IPS-20b (cell line): ENCODE measurements around the gene AMPD2.

Experiments used
- H3K27ac ChIP-seq: one replicate; pipeline ENCODE4 v1.5.1; 2013; ENCODE audit warnings: low read length
- H3K27me3 ChIP-seq: 2 replicates; pipeline ENCODE4 v1.6.1; 2013; ENCODE audit warnings: mild to moderate bottlenecking, low read length, inconsistent platforms; ENCODE audit not compliant: insufficient read depth
- H3K36me3 ChIP-seq: 2 replicates; pipeline ENCODE4 v1.6.1; 2013; ENCODE audit warnings: low read depth, mild to moderate bottlenecking, inconsistent platforms, low read length, moderate library complexity; ENCODE audit not compliant: insufficient read depth
- H3K4me1 ChIP-seq: 2 replicates; pipeline ENCODE4 v1.6.1; 2013; ENCODE audit warnings: mild to moderate bottlenecking, control low read depth, inconsistent platforms, low read length, moderate library complexity; ENCODE audit not compliant: insufficient read depth
- H3K4me3 ChIP-seq: 2 replicates; pipeline ENCODE4 v1.5.1; 2013; ENCODE audit warnings: mild to moderate bottlenecking, low read length, inconsistent platforms
- H3K9ac ChIP-seq: 2 replicates; pipeline ENCODE4 v1.6.1; 2013; ENCODE audit warnings: low read depth, mild to moderate bottlenecking, inconsistent platforms, low read length, moderate library complexity
- H3K9me3 ChIP-seq: 2 replicates; pipeline ENCODE4 v1.6.1; 2013; ENCODE audit warnings: mild to moderate bottlenecking, low read depth, low read length, inconsistent platforms; ENCODE audit not compliant: insufficient read depth

Gene AMPD2

DNA sequence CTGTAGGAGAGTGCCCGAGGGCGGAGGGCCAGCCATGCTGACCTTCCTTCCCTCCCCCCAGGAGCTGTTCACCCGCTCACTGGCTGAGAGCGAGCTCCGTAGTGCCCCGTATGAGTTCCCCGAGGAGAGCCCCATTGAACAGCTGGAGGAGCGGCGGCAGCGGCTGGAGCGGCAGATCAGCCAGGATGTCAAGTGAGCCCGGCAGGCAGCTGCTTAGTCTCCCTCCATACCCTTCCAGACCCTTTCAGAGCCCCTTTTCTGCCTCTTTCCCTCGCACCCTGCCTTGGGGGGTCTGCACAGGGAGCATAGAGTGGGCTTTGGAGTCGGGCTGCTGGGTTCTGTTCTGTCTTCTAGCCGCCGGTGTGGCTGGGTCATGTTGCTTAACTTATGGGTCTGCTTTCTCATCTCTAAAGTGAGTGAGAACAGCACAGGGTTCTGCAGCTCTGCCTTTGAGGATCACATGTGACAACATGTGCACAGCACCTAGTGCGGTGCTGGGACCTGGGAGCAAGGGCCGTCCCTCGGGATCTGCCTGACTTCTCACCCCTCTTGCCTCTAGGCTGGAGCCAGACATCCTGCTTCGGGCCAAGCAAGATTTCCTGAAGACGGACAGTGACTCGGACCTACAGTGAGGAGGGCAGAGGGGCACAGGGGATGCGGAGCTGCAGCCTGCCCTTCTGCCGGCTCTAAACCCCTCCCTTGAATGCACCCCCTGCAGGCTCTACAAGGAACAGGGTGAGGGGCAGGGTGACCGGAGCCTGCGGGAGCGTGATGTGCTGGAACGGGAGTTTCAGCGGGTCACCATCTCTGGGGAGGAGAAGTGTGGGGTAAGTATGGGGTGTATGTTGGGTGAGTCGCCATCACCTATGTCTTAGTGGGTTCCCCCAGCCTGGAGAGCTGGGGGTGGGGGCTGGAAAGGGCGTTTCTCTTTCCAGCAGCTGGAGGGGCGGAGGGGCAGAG, 6.2 kb downstream of the AMPD2 start:
- Histone ChIP-seq H3K9me3 (no peaks in the 10 kb centered on the region), H3K36me3 (peaks cover 43% of the 10 kb centered on the region), H3K27ac (no peak overlapping the region), H3K4me3 (no peak overlapping the region), H3K9ac (no peak overlapping the region), H3K4me1 (no peaks in the 10 kb centered on the region), H3K27me3 (no peaks in the 10 kb centered on the region)

- no peak overlapping the region for H3K27ac ChIP-seq
- H3K4me3 ChIP-seq: no peak overlapping the region
- no peaks in the 10 kb centered on the region for H3K9me3 ChIP-seq
- H3K9ac ChIP-seq: no peak overlapping the region
- no peaks in the 10 kb centered on the region for H3K4me1 ChIP-seq
- no peaks in the 10 kb centered on the region for H3K27me3 ChIP-seq
- H3K36me3 ChIP-seq: peaks cover 53% of the 10 kb centered on the region
Observed at GRCh38 chr1:109626682-109627408, 7.2 kb downstream of the AMPD2 start.

GRCh38 chr1:109627692-109628399, 8.2 kb downstream of the AMPD2 start:
- Histone ChIP-seq H3K27ac (no peak overlapping the region), H3K4me1 (no peaks in the 10 kb centered on the region), H3K36me3 (peaks cover 53% of the 10 kb centered on the region), H3K9me3 (no peaks in the 10 kb centered on the region), H3K27me3 (no peaks in the 10 kb centered on the region), H3K9ac (no peak overlapping the region), H3K4me3 (no peak overlapping the region)

GRCh38 chr1:109628540-109629321, 9.1 kb downstream of the AMPD2 start:
- H3K27ac ChIP-seq: no peak overlapping the region
- no peak overlapping the region for H3K4me3 ChIP-seq
- no peaks in the 10 kb centered on the region for H3K9me3 ChIP-seq
- H3K27me3 ChIP-seq: no peaks in the 10 kb centered on the region
- H3K4me1 ChIP-seq: no peaks in the 10 kb centered on the region
- H3K9ac ChIP-seq: no peak overlapping the region
- H3K36me3 ChIP-seq: peaks cover 53% of the 10 kb centered on the region

- no peaks in the 10 kb centered on the region for H3K27me3 ChIP-seq
- no peak overlapping the region for H3K27ac ChIP-seq
- H3K9ac ChIP-seq: no peak overlapping the region
- H3K9me3 ChIP-seq: no peaks in the 10 kb centered on the region
- peaks cover 53% of the 10 kb centered on the region for H3K36me3 ChIP-seq
- no peak overlapping the region for H3K4me3 ChIP-seq
- H3K4me1 ChIP-seq: no peaks in the 10 kb centered on the region; the same call in 1 of the 2 replicates
Observed at GRCh38 chr1:109629372-109630030, 9.9 kb downstream of the AMPD2 start.

DNA sequence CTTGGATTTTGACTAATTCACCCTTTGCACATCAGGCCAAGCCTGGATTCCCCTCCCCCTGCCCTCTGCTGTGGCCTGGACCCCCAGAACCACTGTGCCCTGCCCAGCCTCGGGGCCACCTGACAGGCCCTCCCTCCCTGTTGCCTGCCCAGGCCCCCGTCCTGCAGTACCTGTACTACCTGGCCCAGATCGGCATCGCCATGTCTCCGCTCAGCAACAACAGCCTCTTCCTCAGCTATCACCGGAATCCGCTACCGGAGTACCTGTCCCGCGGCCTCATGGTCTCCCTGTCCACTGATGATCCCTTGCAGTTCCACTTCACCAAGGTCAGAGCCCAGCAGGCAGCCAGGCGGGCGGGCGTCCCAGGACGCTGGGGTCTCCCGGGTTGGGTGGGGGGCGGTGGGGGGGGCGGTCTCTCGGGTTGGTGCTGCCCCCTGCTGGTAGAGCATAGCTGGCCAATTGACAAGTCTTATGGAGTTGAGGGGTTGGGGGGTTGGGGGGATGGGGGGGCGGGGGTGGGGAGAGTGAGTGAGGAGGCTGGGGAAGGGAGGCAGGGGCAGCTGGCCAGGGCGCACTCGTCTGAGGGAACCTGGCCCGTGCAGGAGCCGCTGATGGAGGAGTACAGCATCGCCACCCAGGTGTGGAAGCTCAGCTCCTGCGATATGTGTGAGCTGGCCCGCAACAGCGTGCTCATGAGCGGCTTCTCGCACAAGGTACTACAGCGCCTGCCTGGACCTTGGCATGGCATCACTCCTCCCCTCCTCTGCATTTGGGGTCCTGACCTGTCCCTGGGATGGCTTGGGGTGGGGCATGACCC, 10.7 kb downstream of the AMPD2 start:
- H3K9me3 ChIP-seq: no peaks in the 10 kb centered on the region
- no peak overlapping the region for H3K9ac ChIP-seq
- H3K36me3 ChIP-seq: peaks cover 53% of the 10 kb centered on the region
- no peaks in the 10 kb centered on the region for H3K27me3 ChIP-seq
- no peak overlapping the region for H3K27ac ChIP-seq
- no peaks in the 10 kb centered on the region; the same call in 1 of the 2 replicates for H3K4me1 ChIP-seq
- H3K4me3 ChIP-seq: no peak overlapping the region

DNA sequence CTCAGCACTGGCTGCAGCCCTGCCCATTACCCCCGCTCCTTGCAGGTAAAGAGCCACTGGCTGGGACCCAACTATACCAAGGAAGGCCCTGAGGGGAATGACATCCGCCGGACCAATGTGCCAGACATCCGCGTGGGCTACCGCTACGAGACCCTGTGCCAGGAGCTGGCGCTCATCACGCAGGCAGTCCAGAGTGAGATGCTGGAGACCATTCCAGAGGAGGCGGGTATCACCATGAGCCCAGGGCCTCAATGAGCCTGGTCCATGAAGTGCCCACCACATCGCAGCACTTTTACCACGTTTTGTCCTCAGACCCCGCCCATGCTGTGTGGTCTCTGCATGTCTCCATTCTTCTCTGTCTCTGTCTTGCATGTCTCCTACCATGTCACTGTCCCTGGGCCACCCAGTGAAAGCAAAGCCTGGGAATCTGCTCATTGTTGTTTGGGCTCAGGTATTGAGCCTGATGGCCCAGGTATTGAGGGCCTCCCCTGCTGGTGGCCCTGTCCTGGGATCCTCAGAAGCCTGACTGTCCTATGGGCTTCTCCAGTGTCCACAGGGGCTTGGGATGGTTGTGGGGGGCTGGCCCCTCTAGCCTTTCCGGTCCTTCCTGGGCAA, 11.4 kb downstream of the AMPD2 start:
- Histone ChIP-seq H3K27ac (no peak overlapping the region), H3K4me1 (peaks cover 1% of the 10 kb centered on the region; the same call in 1 of the 2 replicates), H3K27me3 (no peaks in the 10 kb centered on the region), H3K9ac (no peak overlapping the region), H3K9me3 (no peaks in the 10 kb centered on the region), H3K4me3 (no peak overlapping the region), H3K36me3 (peaks cover 49% of the 10 kb centered on the region)

- Histone ChIP-seq H3K9ac (no peak overlapping the region), H3K4me3 (no peak overlapping the region), H3K9me3 (no peaks in the 10 kb centered on the region), H3K27ac (no peak overlapping the region), H3K27me3 (no peaks in the 10 kb centered on the region), H3K4me1 (peaks cover 6% of the 10 kb centered on the region; the same call in 1 of the 2 replicates), H3K36me3 (peaks cover 42% of the 10 kb centered on the region)
Observed at GRCh38 chr1:109631513-109632505, 12.2 kb downstream of the AMPD2 start.

DNA sequence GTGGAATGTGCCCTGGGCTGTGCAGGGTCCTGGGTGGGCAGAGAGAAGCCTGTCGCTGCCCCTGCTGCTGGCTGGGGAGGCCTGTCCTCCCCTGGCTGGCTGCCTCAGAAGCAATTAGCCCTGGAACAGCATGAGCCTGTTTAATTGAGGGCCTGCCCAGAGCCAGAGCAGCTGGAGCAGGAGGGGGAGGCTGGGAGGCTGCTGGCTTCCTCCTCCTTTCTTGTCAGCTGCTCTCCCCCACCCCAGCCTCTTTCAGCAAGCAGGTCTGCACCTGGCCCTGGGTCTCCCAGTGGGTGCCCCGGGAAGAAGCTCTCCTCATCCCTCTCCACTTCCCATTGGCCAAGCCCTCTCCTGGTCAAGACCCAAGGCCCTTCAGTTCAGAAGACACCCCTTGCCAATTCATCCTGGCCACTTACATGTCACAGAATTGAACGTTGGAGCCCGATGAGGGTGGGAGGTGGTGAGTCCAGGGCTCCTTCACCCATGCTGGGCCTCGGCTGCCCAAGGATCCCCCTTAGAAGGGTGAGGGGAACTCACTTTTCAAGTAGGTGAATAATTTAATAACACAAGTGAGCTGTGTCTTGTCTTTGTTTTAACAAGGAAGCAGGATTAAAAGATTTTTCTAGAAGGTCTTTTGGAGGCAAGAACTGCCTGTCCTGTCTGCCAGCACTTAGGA, 13.2 kb downstream of the AMPD2 start:
- no peak overlapping the region for H3K4me3 ChIP-seq
- no peak overlapping the region for H3K9ac ChIP-seq
- peaks cover 32% of the 10 kb centered on the region for H3K36me3 ChIP-seq
- H3K27me3 ChIP-seq: no peaks in the 10 kb centered on the region
- peaks cover 6% of the 10 kb centered on the region; the same call in 1 of the 2 replicates for H3K4me1 ChIP-seq
- no peak overlapping the region for H3K27ac ChIP-seq
- no peaks in the 10 kb centered on the region for H3K9me3 ChIP-seq
